CD1c-positive myeloid dendritic cell (primary cell): ENCODE results near the gene TMEM25.
"Not testable (repeated sequence)": the region's sequence is repeated elsewhere in the genome, so short reads cannot be mapped to it uniquely, and the experiment has no call there.

ENCODE experiments used
- DNase-seq: peaks from one replicate; pipeline ENCODE4 v3.0.0-alpha.2; 2016; ENCODE audit errors: extremely low spot score

The TMEM25 gene

GRCh38 chr11:118532091-118532490 is 1.1 kb downstream of the TMEM25 start:
- DNase-seq, result no peak

DNA sequence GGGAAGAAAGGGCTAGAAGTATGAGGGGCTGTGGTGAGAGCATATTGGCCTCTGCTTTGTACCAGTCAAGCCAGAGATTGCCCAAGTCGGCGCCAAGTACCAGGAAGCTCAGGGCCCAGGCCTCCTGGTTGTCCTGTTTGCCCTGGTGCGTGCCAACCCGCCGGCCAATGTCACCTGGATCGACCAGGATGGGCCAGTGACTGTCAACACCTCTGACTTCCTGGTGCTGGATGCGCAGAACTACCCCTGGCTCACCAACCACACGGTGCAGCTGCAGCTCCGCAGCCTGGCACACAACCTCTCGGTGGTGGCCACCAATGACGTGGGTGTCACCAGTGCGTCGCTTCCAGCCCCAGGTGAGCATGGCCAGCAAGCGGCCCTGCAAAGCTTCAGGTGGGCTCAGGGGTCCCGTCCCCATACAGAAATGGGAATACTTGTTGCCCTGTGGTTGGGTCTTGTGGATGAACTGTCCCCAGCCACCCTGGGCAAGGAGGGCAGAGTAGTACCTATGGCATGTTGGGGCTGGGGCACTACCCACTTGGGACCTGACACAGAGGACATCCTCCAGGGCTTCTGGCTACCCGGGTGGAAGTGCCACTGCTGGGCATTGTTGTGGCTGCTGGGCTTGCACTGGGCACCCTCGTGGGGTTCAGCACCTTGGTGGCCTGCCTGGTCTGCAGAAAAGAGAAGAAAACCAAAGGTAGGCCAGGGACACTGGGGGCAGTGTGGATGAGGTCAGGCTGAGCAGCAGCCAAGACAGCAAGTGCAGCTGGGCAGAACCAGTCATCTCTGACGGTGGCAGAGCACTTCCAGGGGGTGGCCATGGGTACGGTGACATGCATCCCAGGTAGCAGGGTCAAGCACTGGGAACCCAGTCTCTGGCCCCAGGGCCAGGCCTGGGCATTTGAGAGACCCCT is 2.1 kb downstream of the TMEM25 start:
- no peak for DNase-seq

GRCh38 chr11:118533769-118534729 is 3.1 kb downstream of the TMEM25 start:
- DNase-seq, result no peak

DNA sequence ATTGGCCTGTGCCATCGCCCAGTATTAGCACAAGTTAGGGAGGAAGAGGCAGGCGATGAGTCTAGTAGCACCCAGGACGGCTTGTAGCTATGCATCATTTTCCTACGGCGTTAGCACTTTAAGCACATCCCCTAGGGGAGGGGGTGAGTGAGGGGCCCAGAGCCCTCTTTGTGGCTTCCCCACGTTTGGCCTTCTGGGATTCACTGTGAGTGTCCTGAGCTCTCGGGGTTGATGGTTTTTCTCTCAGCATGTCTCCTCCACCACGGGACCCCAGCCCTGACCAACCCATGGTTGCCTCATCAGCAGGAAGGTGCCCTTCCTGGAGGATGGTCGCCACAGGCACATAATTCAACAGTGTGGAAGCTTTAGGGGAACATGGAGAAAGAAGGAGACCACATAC is 4.3 kb downstream of the TMEM25 start:
- no peak for DNase-seq

- no peak for DNase-seq
Measured at GRCh38 chr11:118536726-118537125, 5.7 kb downstream of the TMEM25 start.

DNA sequence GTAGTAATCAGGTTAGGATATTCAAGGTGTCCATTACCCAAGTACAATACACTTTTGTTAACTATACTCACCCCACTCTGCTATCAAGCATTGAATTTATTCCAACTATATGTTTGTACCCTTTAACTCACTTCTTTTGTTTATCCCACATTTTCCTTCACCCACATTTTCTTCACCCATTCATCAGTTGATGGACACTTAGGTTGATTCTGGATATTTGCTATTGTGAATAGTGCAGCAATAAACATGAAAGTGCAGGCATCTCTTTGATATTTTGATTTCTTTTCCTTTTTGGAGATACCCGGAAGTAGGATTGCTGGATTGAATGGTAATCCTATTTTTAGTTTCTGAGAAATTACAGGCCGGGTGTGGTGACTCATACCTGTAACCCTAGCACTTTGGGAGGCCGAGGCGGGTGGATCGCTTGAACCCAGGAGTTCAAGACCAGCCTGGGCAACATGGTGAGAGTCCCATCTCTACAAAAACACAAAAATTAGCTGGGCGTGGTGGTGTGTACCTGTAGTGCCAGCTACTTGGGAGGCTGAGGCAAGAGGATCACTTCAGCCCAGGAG is 6.5 kb downstream of the TMEM25 start:
- no peak for DNase-seq

DNA sequence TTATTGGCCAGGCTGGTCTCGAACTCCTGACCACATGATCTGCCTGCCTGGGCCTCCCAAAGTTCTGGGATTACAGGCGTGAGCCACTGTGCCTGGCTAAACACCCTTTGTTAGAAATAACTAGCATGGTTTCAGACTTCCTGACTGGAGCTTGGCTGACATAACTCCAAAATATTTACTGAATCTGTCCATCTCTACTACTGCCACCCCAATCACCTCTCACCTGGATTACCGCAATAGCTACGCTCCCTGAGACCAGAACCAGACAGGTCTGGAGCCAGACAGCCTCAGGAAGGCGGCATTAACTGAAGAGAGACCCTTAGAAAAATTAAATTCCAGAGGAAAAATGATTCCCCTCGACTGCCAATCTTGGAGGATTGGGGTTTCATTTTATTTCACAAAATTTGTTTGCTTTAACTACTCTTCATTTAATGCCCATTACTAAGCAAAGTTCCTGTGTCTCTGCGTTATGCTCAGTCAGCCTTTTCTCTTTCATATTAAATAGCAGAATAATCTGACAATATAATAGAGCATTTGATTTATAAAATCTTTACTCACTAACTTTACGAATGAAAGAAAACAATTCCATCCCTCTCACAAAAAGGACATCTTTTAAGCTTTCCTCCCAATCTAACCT is 13.1 kb downstream of the TMEM25 start:
- no peak for DNase-seq

DNA sequence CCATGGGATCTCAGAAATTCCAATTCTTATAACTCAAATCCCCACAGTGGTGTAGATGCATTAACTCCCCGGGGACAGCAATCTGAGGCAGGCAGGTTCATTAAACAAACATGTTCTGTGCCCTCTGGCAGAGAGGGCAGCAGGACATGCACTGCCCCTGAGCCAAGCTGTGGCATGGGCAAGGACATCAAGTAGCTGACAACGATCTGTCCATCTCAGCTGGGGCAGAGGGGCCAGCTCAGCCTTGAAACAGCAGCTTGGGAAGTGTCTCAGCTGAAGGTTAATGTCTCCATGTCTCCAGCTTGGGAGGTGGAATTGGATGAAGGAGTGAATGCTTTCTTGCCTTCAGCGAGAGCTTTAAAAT is 13.6 kb downstream of the TMEM25 start:
- no peak for DNase-seq

GRCh38 chr11:118545533-118545932 is 14.5 kb downstream of the TMEM25 start:
- DNase-seq, result no peak

GRCh38 chr11:118547132-118547531 is 16.1 kb downstream of the TMEM25 start:
- no peak for DNase-seq

- no peak for DNase-seq
Measured at GRCh38 chr11:118552341-118552740, 21.3 kb downstream of the TMEM25 start.

DNA sequence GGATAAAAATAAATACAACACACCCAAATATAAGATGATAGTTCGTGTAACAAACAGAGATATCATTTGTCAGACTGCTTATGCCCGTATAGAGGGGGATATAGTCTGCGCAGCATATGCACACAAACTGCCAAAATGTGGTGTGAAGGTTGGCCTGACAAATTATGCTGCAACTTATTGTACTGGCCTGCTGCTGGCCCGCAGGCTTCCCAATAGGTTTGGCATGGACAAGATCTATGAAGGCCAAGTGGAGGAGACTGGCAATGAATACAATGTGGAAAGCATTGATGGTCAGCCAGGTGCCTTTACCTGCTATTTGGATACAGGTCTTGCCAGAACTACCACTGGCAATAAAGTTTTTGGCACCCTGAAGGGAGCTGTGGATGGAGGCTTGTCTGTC is 29.8 kb downstream of the TMEM25 start:
- no peak for DNase-seq

DNA sequence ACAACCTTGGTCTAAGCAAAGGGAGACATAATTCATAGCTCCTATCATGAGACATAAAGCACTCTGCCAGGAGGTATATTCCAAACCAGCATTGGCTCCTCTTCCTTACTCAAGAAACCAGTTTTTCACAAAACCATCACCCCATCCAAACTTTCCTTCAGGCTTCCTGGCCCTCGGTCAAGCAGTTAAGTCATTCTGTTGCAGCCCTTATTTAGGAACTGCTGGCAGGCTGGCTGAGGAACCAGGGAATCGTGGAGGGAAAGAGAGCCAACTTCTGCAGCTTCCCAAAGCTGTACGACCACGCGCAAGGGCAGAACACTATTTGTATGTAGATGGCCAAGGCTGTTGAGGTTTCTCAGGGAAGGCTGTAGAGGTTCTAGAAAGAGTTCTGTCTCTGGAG is 34.1 kb downstream of the TMEM25 start:
- no peak for DNase-seq

DNA sequence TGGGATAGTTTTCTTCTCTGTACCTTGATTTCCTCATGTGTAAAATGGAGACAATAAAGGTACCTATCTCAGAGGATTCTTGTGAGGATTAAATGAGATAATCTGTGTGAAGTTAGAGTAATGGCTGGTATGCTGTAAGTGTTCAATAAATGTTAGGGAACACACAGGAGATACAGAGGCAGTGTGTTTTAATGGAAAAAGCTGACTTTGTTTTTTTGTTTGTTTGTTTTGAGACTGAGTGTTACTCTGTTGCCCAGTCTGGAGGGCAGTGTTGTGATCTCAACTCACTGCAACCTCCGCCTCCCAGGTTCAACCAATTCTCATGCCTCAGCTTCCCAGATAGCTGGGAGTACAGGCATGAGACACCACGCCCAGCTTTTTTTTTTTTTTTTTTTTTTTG is 38.7 kb downstream of the TMEM25 start:
- DNase-seq, result no peak

- no peak for DNase-seq
Measured at GRCh38 chr11:118570787-118571186, 39.8 kb downstream of the TMEM25 start.

- peak; percentile 1 for DNase-seq
Measured at GRCh38 chr11:118571701-118572060, 40.7 kb downstream of the TMEM25 start.

DNA sequence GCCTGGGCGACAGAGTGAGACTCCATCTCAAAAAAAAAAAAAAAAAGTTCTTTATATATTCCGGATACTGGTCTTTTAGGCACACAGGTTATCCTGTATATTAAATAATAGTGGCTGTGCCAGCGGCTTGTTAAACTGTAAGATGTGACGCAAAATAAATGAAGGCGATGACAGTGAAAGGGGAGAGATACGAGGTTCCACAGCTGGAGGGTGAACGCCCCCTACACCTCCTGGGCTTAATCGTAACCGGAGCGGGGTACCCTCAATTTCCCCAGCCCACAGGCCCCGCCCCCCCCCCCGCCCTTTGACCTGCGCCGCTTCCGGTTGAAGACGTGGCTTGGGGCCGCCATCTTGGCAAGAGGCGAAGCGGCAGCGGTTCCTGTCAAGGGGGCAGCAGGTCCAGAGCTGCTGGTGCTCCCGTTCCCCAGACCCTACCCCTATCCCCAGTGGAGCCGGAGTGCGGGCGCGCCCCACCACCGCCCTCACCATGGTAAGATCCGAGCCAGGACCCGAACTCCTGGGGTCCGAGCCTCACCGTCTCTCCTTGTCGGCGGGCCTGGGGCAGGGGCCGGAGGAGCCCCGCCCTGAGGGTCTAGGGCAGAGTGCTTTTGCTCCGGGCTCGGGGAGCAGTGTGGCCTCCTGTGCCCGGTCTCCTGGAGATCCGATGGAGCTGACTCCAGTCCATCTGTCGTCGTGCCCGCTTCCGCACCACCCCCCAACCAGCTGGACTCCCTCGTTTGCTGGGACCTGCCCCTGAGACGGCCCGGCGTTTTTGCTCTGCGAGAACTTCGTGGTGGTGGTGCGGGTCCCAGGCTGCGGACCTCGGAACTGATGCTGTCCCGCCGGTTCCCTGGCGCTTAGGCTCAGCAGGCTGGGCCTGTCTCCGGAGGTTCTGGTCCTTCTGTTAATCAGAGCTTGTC is 41.3 kb downstream of the TMEM25 start, which contains the start of gene ARCN1:
TSS of gene ARCN1 (plus strand) at position 349 of the 920 bp plus-strand sequence. CDS start at position 488, 139 bp downstream.
- DNase-seq, result peak; percentile 85

DNA sequence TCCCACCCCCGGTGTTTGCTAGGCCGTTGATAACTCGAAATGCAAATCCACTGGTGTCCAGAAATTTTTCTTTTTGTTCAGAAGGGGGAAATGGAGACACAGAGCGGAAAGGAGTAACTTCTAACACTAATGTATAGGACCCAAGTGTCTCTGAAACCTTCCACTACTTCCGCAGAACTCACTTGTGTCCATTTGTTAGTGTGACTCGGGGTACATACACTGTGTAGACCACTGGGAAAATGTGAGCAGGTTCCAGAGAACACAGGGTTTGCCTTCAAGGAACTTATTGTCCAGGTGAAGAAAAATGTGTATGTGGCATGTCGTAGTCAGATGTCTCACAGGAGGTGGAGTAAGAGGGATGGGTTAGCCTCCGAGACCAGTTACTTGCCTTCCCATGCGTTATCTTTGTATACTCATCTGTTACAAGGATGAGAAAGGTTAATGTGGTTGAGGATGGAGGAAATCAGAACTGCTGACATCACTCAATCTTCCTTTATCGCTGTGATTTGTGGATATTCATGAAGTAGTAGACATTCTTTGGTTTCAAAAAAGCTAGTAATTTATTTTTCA is 42.1 kb downstream of the TMEM25 start:
- DNase-seq, result peak; percentile 26

DNA sequence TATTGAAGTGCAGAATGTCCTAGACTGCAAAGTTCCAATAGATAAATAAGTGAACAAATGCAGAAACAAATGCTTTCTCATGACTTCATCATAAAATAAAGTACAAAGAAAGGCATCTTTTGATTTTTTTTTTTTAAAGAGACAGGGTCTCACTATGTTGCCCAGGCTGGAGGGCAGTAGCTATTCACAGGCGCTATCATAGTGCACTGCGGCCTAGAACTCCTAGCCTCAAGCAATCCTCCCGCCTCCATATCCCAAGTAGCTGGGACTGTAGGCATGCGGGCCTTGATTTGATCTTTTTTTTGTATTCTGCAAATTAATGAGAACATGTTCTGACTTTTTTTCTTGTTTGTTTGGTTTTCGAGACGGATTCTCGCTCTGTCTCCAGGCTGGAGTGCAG is 43.6 kb downstream of the TMEM25 start:
- no peak for DNase-seq

- not testable (repeated sequence) for DNase-seq
Measured at GRCh38 chr11:118577995-118578394, 47.0 kb downstream of the TMEM25 start.
